K562 (cell line): ENCODE results near the gene BBLN. TPM values are rescaled to one million over a fixed set of nuclear protein-coding genes. Genes with fewer than 3 reads are reported as not detected.
A peak's percentile ranks its signal among the peaks of the same experiment; 100 is the strongest.

Experiments used
- ATAC-seq: fragments of 200-7000 bp; cut with Tn5 transposase; 3 replicates; pipeline ENCODE4 v1.9.1; 2020; ENCODE audit warnings: moderate library complexity
- BruUV-seq: library from RNA; stranded (reverse); fragments of 400-500 nt; replicated peaks from 2 replicates; lab custom pipeline; 2021; lab: Mats Ljungman, UMichigan
- CTCF ChIA-PET: fragments of 300-600 bp; formaldehyde crosslinking; extraction: SDS; loops from one replicate; lab custom pipeline; 2021; ENCODE audit warnings: low intra/inter-chr PET ratio; lab: Yijun Ruan, JAX
- POLR2A ChIA-PET: fragments of 300-600, 350-650 bp; sonication (Branson Sonifier 250); formaldehyde crosslinking; extraction: SDS; loops from one replicate; lab custom pipeline; 2021; ENCODE audit warnings: antibody characterized with exemption, inconsistent platforms; lab: Yijun Ruan, JAX
- DNase-seq, 4 experiments: peaks; one replicate each; pipeline versions ENCODE4 v3.0.0 to v3.0.0-alpha.2; 2011 to 2018; ENCODE audit warnings: low spot score in 3 of 4, mixed read lengths in 3 of 4; ENCODE audit errors: extremely low read depth in 1 of 4
- FAIRE-seq: peaks from 2 replicates; lab custom pipeline; 2011; peaks lifted over from hg19 to GRCh38; lab: Jason Lieb, UNC
- H2AFZ ChIP-seq: 2 replicates; pipeline ENCODE4 v1.6.0; 2011; ENCODE audit warnings: low read depth, low read length, control low read depth, inconsistent platforms
- H3K27ac ChIP-seq: fragments of 200-600 bp; 3 replicates; pipeline ENCODE4 v1.8.0; 2011; ENCODE audit warnings: low read depth, mild to moderate bottlenecking, control low read depth, inconsistent platforms, low read length, moderate library complexity, mixed read lengths; ENCODE audit errors: extremely low read depth
- H3K27me3 ChIP-seq, 2 experiments: fragments of 300-600 bp in 1 of 2; 2 replicates in 1 of 2; 3 replicates in 1 of 2; pipeline versions ENCODE4 v1.6.0 to v1.8.0; 2011; ENCODE audit warnings: inconsistent platforms in 2 of 2, low read length in 2 of 2, mild to moderate bottlenecking in 1 of 2, mixed read lengths in 1 of 2, moderate library complexity in 1 of 2; ENCODE audit not compliant: control insufficient read depth in 2 of 2, insufficient read depth in 2 of 2
- H3K36me3 ChIP-seq: fragments of 300-600 bp; 3 replicates; pipeline ENCODE4 v1.8.0; 2011; ENCODE audit warnings: mild to moderate bottlenecking, low read length, inconsistent platforms; ENCODE audit not compliant: control insufficient read depth, insufficient read depth
- H3K4me1 ChIP-seq, 2 experiments: fragments of 200-600 bp in 1 of 2; replicated peaks in 1 of 2; 2 replicates in 1 of 2; 3 replicates in 1 of 2; pipeline versions ENCODE4 v1.5.1 to v1.8.0; 2011; ENCODE audit warnings: inconsistent platforms in 2 of 2, low read length in 2 of 2, mild to moderate bottlenecking in 1 of 2, mixed read lengths in 1 of 2, moderate library complexity in 1 of 2; ENCODE audit not compliant: control insufficient read depth in 2 of 2, insufficient read depth in 2 of 2
- H3K4me2 ChIP-seq: 2 replicates; pipeline ENCODE4 v1.6.1; 2011; ENCODE audit warnings: low read length, control low read depth, inconsistent platforms, mixed read lengths; ENCODE audit not compliant: insufficient read depth
- H3K4me3 ChIP-seq: fragments of 200-600 bp; sonication (generic), shearing (Covaris generic); 2 replicates; pipeline ENCODE4 v1.5.1; 2016; ENCODE audit warnings: control low read depth, inconsistent platforms
- H3K79me2 ChIP-seq: fragments of 200-600 bp; 3 replicates; pipeline ENCODE4 v1.8.0; 2011; ENCODE audit warnings: low read length, inconsistent platforms; ENCODE audit not compliant: control insufficient read depth, insufficient read depth
- H3K9ac ChIP-seq, 2 experiments: 2 replicates each; pipeline versions ENCODE4 v1.6.0 to v1.6.1; 2011; ENCODE audit warnings: low read depth in 2 of 2, low read length in 2 of 2, control low read depth in 1 of 2, inconsistent platforms in 1 of 2, mild to moderate bottlenecking in 1 of 2, mixed read lengths in 1 of 2; ENCODE audit not compliant: insufficient read depth in 1 of 2
- H3K9me1 ChIP-seq: one replicate; pipeline ENCODE4 v1.6.0; 2011; ENCODE audit warnings: inconsistent platforms, mild to moderate bottlenecking, low read length, moderate library complexity; ENCODE audit not compliant: control insufficient read depth, insufficient read depth
- H3K9me3 ChIP-seq: replicated peaks from 2 replicates; pipeline ENCODE4 v1.5.1; 2011; ENCODE audit warnings: low read depth, low read length, inconsistent platforms; ENCODE audit not compliant: control insufficient read depth, insufficient read depth
- H4K20me1 ChIP-seq: replicated peaks from 2 replicates; pipeline ENCODE4 v1.6.1; 2011; ENCODE audit warnings: low read length, inconsistent platforms, mixed read lengths; ENCODE audit not compliant: control insufficient read depth, insufficient read depth
- CAMTA2 ChIP-seq: fragments of 250-450 bp; sonication (Bioruptor Pico); conservative IDR thresholded peaks from 2 replicates; pipeline ENCODE4 v1.5.1; 2022
- EWSR1 ChIP-seq: fragments of 450-650 bp; IDR thresholded peaks from 2 replicates; pipeline ENCODE4 v1.6.1; 2018; ENCODE audit warnings: borderline replicate concordance, mild to moderate bottlenecking, low read depth, moderate library complexity; ENCODE audit not compliant: partially characterized antibody
- HOMEZ ChIP-seq: fragments of 250-450 bp; sonication (Bioruptor Pico); IDR thresholded peaks from 2 replicates; pipeline ENCODE4 v1.4.0; 2020; ENCODE audit warnings: mild to moderate bottlenecking, moderate library complexity
- ID3 ChIP-seq, 2 experiments: fragments of 250-450 bp in 1 of 2; fragments of 450-650 bp in 1 of 2; sonication (Bioruptor Pico) in 1 of 2; IDR thresholded peaks; 2 replicates each; pipeline versions ENCODE4 v1.6.1 to v1.8.0; 2016 to 2021; ENCODE audit warnings: mild to moderate bottlenecking in 2 of 2, moderate library complexity in 2 of 2, missing compliant biosample characterization in 1 of 2, missing genetic modification characterization in 1 of 2
- XRCC4 ChIP-seq: IDR thresholded peaks from one replicate; pipeline ENCODE4 v1.6.1; 2011; ENCODE audit not compliant: insufficient read depth, insufficient read length; ENCODE audit errors: extremely low read depth
- ZNF143 ChIP-seq: sonication (generic); formaldehyde crosslinking; IDR thresholded peaks from 2 replicates; pipeline ENCODE4 v1.9.0; 2022; ENCODE audit warnings: mild to moderate bottlenecking, missing genetic modification reagents
- ZNF717 ChIP-seq: fragments of 250-450 bp; sonication (Bioruptor Pico); IDR thresholded peaks from 2 replicates; pipeline ENCODE4 v1.5.0; 2021
- ZNF766 ChIP-seq: fragments of 200-800 bp; sonication (Bioruptor generic); conservative IDR thresholded peaks from 2 replicates; pipeline ENCODE4 v1.6.1; 2016; ENCODE audit warnings: missing genetic modification characterization, missing compliant biosample characterization
- WGBS: fragments of 100-300 bp; shearing (Covaris generic); methylation state at CpG from one replicate; pipeline ENCODE4 v1.1.6; 2016; ENCODE audit warnings: low coverage, mixed read lengths; ENCODE audit not compliant: insufficient coverage; ENCODE audit errors: missing lambda C conversion rate; 5-methylcytosine and 5-hydroxymethylcytosine counted together
- in situ Hi-C: fragments of 300-500 bp; cut with MboI; formaldehyde crosslinking; loops from 4 replicates; pipeline ENCODE4 v1.15.0; 2018; ENCODE audit warnings: inconsistent platforms, mixed read lengths
- intact Hi-C: fragments of 100-400 bp; cut with micrococcal nuclease; formaldehyde crosslinking; loops from 2 replicates; pipeline ENCODE4 v1.14.2; 2022
- polyA plus RNA-seq, 8 experiments: library from polyadenylated mRNA; depleted of rRNA in 4 of 8; stranded (reverse) in 5 of 8; unstranded in 3 of 8; fragments of >200 nt; fragmentation: Nextera tagmentation in 2 of 8; fragmentation: Illumina TruSeq in 1 of 8; extraction: Ambion mirVana in 2 of 8; extraction: Trizol in 1 of 8; gene quantifications; 2 replicates each; pipeline versions ENCODE4 v1.2.1 to v1.2.3, GENCODE V29; 2011 to 2014; ENCODE audit warnings: inconsistent platforms in 1 of 8, missing spikeins in 1 of 8
- total RNA-seq, 7 experiments: library from RNA; depleted of rRNA in 6 of 7; stranded (reverse); fragments of >200 nt in 6 of 7; fragmentation: Illumina TruSeq in 2 of 7; extraction: Trizol in 2 of 7; gene quantifications; 2 replicates each; pipeline versions ENCODE4 v1.2.1 to v1.2.3, GENCODE V29; 2011 to 2021; ENCODE audit warnings: low replicate concordance in 1 of 7
- TF ChIP-seq, protein P1 (sequence below): sonication (generic); formaldehyde crosslinking; IDR thresholded peaks from 2 replicates; pipeline ENCODE4 v1.8.0; 2022; ENCODE audit warnings: missing genetic modification reagents, mild to moderate bottlenecking, borderline replicate concordance
- TF ChIP-seq, protein P2 (sequence below): fragments of 450-650 bp; IDR thresholded peaks from 2 replicates; pipeline ENCODE4 v1.6.1; 2018; ENCODE audit warnings: mild to moderate bottlenecking, low read depth; ENCODE audit not compliant: partially characterized antibody

Gene BBLN
- total and polyA plus RNA-seq, 9 of the 15 experiments (the other 6 are each of a cell fraction or from before 2014, with no cell fraction given): 4.2 to 331 (median 87.1) TPM

GRCh38 chr9:128127990-128128835 is 31.9 kb upstream of the BBLN start (continued):
- no peak for TF ChIP-seq HOMEZ

DNA sequence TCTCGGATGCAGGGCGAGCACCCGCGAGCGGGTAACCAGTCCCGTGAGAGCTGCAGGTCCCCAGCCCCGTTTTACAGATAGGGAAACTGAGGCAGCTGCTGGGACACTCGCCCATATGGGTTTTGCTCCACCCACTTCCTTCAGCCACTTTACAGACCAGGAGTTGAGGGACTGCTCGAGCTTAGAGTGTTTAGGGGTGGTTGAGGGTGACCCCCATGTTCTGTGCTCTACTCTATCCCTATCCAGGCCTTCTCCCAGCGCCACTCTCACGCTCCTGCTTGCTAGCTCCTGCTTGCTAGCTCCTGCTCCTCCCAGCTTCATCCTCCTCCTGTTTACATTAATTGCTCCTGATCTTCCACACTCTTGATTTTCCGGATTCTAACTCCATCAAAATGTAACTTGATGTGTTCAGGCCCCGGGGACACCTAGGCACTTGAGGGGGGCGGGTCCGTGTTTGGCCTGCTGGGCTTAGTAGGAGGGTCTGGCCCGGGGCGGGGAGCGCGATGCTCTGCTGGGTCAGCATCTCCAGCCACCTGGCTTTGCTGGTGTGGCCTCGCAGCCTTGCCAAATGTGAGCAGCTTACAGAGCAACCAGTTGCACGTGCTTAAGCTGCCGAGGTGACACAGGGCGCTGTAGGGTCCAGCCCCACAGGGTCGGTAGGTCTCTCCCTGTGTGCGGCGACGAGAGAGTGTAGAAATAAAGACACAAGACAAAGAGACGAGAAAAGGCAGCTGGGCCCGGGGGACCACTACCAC is 31.1 kb upstream of the BBLN start:
- Histone ChIP-seq H3K9me1 (no peaks in the 10 kb centered on the region), H3K27me3 (no peaks in the 10 kb centered on the region), H3K27ac (peak overlapping the region; percentile 93), H2AFZ (peak overlapping the region; percentile 93), H3K9me3 (no peaks in the 10 kb centered on the region), H3K4me3 (peak overlapping the region; percentile 98), H4K20me1 (peaks cover 8% of the 10 kb centered on the region; the same call in 1 of the 2 replicates), H3K79me2 (peaks cover 38% of the 10 kb centered on the region), H3K4me2 (peak overlapping the region; percentile 95), H3K9ac (peak overlapping the region; percentile 95 to 99), H3K36me3 (peaks cover 22% of the 10 kb centered on the region), H3K4me1 (peaks cover 10 to 38% of the 10 kb centered on the region in 2 experiments)
- WGBS: 35% methylated on average over 21 of the region's 29 CpGs
- FAIRE-seq (no peak), ATAC-seq (no peak), DNase-seq (peak in 1 of 4 experiments; percentile 7)
- intact Hi-C loops: loop anchor here (1.0 to 10.0 kb wide), 4 partner anchors 31 to 283 kb away; partner anchors contain the start of genes BBLN, CIZ1, GOLGA2 and SWI5
- ChIA-PET CTCF (no interaction called here), POLR2A (interaction anchor here (0.6 to 2.0 kb wide), 5 partner anchors 9 to 61 kb away, joined by 3 to 4 read pairs (median 4); partner anchors contain the start of gene SLC25A25)
- BruUV-seq: TSS peak; percentile 96
- in situ Hi-C loops: no loop called here
- TF ChIP-seq ZNF766 (CRISPR knock-in tag): no peak
- no peak for TF ChIP-seq ID3 (CRISPR knock-in tag; IDR thresholded peaks at IDR 0.05)
- no peak for TF ChIP-seq ID3 (tag; IDR thresholded peaks at IDR 0.05)
- no peak for TF ChIP-seq EWSR1
- TF ChIP-seq, protein P1, sequence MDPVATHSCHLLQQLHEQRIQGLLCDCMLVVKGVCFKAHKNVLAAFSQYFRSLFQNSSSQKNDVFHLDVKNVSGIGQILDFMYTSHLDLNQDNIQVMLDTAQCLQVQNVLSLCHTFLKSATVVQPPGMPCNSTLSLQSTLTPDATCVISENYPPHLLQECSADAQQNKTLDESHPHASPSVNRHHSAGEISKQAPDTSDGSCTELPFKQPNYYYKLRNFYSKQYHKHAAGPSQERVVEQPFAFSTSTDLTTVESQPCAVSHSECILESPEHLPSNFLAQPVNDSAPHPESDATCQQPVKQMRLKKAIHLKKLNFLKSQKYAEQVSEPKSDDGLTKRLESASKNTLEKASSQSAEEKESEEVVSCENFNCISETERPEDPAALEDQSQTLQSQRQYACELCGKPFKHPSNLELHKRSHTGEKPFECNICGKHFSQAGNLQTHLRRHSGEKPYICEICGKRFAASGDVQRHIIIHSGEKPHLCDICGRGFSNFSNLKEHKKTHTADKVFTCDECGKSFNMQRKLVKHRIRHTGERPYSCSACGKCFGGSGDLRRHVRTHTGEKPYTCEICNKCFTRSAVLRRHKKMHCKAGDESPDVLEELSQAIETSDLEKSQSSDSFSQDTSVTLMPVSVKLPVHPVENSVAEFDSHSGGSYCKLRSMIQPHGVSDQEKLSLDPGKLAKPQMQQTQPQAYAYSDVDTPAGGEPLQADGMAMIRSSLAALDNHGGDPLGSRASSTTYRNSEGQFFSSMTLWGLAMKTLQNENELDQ (CRISPR knock-in tag): no peak
- TF ChIP-seq, protein P2, sequence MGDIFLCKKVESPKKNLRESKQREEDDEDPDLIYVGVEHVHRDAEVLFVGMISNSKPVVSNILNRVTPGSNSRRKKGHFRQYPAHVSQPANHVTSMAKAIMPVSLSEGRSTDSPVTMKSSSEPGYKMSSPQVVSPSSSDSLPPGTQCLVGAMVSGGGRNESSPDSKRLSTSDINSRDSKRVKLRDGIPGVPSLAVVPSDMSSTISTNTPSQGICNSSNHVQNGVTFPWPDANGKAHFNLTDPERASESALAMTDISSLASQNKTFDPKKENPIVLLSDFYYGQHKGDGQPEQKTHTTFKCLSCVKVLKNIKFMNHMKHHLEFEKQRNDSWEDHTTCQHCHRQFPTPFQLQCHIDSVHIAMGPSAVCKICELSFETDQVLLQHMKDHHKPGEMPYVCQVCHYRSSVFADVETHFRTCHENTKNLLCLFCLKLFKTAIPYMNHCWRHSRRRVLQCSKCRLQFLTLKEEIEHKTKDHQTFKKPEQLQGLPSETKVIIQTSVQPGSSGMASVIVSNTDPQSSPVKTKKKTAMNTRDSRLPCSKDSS: no peak
- no peak for TF ChIP-seq CAMTA2
- no peak for TF ChIP-seq ZNF717 (CRISPR knock-in tag)
- TF ChIP-seq XRCC4: no peak
- no peak for TF ChIP-seq ZNF143 (CRISPR knock-in tag)
